H4 (cell line): Measurements from ENCODE around the gene SBK3. TPM values are rescaled to one million over a fixed set of nuclear protein-coding genes. Genes with fewer than 3 reads are reported as not detected.
A peak's percentile ranks its signal among the peaks of the same experiment; 100 is the strongest.
"Not testable (repeated sequence)": the region's sequence is repeated elsewhere in the genome, so short reads cannot be mapped to it uniquely, and the experiment has no call there.

ENCODE experiments used
- DNase-seq: peaks from one replicate; pipeline ENCODE4 v3.0.0-alpha.2; 2015; ENCODE audit warnings: low spot score
- total RNA-seq: library from RNA; depleted of rRNA; stranded (reverse); fragments of >200 nt; shearing (Covaris generic); gene quantifications from 2 replicates; pipeline ENCODE4 v1.2.3, GENCODE V29; 2014; rRNA removed

SBK3 gene, protein sequence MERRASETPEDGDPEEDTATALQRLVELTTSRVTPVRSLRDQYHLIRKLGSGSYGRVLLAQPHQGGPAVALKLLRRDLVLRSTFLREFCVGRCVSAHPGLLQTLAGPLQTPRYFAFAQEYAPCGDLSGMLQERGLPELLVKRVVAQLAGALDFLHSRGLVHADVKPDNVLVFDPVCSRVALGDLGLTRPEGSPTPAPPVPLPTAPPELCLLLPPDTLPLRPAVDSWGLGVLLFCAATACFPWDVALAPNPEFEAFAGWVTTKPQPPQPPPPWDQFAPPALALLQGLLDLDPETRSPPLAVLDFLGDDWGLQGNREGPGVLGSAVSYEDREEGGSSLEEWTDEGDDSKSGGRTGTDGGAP
- not detected in 2 replicates for total RNA-seq

DNA sequence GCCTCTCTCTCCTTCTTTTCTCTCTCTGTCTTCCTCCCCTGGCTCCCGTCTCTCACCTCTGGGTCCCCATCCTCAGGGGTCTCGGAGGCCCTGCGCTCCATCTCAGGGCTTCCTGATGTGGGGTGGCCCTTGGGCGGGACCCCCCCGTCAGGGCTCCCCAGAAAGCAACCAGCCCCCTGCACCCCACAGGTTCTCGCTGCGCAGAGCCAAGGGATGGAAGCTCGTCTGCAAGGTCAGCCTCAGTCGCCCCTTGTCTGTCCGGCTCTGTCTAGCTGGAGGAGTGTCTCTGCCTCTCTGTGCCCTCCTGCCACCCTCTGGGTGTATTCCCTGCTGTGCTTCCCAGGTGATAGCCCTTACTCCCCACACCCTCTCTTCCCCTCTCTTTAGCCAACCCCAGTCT is at the start of gene SBK3:
Gene SBK3, minus strand, starts transcription at position 101 of the 400 bp plus-strand sequence. Its CDS starts 0 bp downstream, at position 101.
- no peak for DNase-seq

DNA sequence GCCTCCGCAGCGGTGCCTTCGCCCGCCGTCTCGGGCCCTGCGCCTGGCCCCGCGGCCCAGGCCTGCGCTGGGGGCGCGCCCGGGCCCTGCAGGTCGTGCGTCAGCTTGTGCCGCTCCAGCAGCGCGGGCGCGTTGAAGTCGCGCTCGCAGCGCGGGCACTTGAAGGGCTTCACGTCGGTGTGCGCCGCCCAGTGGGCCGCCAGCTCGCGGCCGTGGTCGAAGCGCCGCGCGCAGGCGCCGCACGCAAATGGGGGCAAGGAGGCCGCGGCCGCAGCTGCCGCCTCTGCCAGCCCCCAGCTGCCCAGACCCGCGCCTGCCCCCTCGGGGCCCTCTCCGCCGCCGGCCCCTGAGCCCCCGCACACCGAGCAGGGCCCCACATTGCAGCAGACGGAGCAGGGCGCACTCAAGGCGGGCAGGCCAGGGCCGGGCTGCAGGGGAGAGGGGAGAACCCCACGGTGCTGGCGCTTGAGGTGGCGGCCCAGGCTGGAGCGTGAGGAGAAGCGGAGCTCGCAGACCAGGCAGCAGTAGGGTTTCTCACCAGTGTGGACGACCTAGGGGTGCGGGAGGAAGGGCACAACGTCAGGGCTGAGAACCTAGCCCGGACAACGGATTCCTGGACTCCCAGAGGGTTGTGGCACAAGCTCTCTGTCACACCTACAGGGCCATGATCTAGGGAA is 47.9 kb upstream of the SBK3 start:
- DNase-seq = no peak

DNA sequence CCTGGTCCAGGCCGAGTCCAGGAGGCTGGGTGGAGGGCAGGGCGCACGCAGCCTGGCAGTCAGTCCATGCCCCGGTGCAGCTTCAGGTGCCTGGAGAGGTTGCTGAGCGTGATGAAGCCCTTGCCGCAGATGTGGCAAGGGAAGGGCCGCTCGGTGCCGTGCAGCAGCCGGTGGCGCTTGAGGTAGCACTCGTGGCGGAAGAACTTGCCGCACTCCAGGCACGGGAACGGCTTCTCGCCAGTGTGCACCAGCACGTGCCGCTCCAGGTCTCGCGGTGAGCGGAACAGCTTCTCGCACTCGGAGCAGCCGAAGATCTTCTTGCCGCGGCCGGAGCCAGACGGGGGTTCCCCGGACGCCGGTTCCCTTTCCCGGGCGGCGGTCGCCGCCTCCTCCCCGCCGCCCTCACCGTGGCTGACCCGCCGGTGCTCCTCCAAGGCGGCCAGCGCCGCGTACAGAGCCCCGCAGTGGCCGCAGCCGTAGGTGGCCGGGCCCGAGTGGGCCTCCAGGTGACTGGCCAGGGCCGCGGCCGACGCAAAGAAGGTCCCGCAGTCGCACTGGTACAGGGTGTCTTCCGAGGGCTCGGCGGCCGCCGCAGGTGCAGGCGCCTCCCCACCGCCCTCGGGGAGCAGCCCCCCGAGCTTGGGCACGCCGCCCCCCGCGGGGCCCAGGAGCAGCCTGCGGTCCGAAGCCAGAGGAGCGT is 47.2 kb upstream of the SBK3 start:
- DNase-seq = no peak

DNA sequence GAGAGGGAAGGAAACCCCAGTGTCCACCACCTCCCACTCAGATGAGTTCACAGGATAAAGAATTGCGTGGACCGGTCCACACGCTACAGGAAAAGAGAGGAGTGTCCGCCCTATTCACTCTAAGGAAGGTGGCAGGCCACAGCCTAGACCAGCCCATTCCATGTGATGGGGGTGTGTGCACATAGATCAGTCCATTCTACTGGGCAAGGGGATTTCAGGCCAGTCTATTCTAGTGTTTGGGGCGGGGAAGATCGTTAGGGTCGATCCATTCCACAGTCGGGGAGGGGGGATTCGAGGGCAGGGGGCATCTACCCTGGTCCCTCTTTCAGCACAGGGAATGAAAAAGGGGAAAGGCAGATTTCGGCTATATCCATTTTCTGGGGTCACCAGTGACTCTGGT is 46.2 kb upstream of the SBK3 start:
- DNase-seq = no peak

DNA sequence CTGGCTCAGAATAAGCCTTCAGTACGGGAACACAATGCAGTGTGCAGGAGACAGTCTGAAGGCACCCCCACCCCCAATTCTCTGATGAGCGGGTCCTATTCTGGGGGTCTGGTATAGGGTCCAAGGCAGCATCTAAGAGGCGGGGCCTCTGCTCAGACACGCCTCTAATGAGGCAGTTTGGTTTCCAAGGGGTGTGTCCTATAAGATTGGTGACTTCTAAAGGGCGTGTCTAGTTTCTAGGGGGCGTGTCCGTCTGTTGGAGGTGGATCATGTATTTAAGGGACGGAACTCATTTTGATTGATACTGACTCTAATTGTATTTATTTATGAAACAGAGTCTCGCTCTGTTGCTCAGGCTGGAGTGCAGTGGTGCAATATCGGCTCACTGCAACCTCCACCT is 45.3 kb upstream of the SBK3 start:
- no peak for DNase-seq

DNA sequence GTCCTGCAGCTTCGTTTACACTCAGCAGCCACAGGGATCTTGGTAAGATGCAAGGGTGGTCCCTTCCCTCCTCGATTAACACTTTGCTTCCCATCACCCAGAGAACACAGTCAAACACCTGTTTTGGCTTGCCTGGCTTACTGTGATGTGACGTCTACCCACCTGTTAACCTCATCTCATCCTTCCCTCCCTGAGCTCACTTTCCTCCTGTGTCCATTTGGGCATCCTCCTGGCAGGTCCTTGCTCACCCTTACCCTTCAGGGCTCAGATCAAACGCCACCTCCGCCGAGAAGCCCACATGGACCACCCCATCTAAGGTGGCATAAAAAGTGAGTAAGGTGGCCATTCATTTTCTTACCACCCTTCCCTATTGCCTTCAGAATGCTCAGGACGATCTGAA is 44.8 kb upstream of the SBK3 start:
- DNase-seq = no peak

DNA sequence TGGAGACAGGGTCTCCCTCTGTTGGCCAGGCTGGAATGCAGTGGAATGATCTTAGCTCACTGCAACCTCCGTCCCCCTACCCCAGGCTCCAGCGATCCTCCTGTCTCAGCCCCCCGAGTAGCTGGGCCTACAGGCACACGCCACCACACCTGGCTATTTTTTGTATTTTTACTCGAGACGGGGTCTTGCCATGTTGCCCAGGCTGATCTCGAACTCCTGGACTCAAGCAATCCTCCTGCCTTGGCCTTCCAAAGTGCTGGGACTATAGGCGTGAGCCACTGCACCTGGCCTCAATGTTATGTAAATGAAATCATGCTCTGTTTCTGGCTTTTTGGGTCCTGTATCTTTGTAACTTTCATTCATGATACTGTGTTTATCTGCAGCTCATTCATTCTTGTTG is 43.4 kb upstream of the SBK3 start:
- DNase-seq = no peak

DNA sequence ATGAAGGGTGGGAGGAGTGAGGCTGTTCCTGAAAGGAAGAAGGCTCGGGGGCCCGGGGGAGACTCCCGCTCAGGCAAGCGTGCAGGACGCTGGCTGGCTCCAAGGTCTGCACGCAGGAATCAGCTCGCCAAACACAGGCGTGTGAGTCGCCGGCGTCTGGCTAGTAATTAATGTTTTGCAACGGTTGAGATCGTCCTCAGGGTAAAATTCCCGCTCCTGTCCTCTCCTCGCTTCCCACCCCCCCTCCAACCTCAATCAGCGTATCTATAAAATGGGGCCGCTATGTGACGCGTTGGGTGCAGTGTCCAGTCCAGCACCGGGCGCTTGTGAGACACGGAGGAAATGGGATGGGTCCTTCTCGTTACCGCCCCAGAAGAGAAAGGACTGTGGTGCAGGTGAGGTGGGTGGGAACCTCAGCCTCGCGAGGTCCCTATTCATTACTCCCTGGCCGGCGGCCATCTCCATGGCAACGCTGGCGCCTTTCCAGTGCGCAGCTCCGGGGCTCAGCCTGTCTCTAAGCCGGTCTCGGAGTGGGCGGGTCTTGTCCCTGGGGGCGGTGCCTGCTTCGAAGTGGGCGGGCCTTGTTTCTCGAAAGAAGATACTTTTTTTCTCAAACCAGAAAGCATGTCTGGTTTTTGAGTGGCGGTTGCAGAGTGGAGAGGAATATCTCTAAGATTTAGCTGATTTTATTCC is 41.8 kb upstream of the SBK3 start:
- DNase-seq = peak; percentile 95

DNA sequence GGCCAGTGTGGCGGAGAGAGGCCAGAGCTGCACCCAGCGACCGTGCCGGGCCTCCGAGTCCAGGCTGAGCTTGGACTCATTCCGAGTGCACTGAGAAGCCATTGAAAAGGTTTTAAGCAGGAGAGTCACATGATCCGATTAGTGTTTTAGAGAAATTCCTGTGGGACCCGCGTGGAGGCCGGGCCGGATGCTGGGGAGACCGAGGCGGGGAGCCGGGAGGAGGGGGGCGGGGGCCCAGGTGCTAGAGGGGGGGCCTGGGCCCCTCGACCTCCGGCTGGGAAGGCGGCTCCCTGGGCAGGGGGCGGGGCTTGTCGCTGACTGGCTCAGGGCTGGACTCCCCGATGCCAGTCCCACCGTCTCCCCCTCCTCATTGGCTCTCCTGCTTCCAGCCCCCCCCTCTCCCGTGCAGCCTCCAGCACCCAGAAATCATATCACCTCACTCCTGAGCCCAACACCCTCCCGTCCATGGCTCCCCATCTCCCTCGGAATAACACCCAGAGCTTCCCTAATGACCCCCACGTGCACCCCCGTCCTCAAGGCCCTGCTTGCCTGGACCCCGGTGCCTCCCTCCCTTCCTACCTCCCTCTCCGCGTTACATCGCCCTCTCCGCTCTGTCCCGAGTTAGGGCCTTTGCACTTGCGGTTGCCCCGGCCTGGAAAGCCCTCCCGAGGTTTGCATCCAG is 40.5 kb upstream of the SBK3 start:
- no peak for DNase-seq

DNA sequence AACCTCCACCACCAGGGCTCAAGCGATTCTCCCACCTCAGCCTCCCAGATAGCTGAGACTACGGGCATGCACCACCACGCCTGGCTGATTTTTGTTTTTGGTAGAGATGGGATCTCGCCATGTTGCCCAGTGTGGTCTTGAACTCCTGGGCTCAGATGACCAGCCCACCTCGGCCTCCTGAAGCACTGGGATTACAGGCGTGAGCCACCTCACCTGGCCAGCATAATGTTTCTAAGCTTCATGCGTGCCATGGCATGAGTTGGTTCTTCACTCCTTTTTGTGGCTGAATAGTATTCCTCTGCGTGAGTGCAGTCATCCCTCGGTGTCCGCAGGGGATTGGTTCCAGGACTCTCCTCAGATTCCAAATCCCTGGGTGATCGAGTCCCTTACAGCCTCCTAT is 39.5 kb upstream of the SBK3 start:
- no peak for DNase-seq

DNA sequence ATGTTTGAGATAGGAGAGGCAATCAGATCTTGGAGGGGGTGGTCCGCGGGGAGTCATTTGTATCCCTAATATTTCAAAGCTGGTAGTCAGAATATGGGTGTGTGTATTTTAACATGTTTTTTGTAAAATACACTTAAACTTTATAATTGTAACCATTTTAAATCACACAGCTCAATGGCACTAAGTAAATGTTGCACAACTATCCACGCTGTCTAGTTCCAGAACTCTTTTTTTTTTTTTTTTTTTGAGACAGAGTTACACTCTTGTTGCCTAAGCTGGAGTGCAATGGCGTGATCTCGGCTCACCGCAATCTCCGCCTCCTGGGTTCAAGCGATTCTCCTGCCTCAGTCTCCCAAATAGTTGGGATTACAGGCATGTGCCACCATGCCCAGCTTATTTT is 38.6 kb upstream of the SBK3 start:
- DNase-seq = not testable (repeated sequence)

DNA sequence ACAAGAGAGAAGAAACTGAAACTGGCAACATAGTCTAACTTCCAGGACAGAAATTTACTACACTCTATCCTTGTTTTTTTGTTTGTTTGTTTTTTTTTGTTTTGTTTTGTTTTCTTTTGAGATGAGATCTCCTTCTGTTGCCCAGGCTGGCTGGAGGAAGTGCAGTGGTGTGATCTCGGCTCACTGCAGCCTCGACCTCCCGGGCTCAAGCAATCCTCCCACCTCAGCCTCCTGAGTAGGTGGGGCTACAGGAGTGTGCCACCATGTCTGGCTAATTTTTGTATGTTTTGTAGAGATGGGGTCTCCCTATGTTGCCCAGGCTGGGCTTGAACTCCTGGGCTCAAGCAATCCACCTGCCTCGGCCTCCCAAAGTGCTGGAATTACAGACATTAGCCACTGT is 36.9 kb upstream of the SBK3 start:
- DNase-seq = not testable (repeated sequence)

DNA sequence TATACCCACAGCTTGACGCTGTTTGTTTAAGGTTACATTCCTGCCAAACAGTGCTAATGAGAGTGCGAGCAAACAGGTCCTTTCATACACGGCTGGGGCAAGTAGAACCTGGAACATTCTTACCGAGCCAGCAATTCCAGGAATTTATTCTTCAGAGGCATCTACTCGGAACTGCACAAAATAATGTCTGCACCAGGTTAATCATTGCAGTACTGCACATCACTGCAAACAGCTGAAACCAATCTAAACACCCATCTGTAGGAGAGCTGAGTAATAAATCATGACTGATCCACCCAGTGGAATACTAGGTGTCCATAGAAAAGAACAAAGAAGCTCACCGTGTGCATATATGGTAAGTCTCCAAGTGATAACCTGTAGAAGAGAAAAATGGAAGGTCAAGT is 36.5 kb upstream of the SBK3 start:
- no peak for DNase-seq

DNA sequence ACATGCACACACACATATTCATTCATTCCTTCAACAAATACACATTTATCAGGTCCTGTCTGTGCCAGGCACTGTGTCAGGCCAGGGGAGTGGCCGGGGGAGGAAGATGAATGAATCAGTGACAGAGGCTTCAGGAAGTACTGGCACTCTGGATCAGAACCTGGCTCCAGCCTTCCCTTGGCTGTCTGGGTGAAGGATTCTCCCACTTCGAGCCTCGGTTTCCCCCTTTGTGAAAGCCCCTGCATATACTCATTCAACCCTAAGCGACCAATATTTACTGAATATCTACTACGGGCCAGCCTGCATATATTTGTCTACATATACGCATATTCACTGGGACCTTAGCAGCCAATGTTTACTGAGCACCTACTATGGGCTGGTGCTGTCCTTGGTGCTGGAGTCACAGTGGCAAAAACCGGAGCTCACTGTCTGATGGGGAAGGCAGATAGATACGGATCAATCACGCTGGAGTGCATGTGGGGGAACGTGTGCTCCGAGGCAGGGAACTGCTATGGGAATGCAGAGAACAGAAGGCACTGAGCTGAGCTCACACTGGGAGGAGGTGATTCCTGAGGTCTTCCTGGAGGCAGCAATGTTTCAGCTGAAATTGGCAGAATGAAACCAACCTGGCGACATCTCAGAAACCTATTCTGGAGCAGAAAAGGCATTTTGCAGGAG is 35.9 kb upstream of the SBK3 start:
- no peak for DNase-seq

DNA sequence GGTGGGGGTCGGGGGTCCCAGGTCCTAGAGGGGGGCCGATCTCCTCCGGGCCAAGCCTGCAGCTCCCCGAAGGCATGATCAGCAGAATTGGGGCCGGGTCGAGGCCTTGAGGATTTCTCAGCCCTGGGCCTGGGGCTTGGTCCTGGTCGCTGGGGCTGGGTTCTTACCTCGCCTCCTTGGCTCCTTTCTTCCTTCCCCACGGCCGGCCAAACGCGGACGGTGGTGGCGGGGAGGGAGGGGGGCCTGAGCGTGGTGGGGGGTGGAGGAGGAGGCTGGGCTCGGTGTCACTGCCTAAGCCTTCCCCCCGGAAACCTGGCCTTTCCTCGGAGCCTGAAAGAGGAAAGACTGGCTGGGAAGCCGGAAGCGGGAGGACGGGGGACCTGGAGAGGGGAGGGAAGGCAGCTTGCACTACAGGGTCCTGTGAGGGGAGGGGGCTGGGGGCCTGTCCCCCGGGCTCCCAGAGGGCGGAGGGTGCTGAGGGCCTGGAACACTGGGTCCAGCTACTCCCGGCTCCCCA is 35.3 kb upstream of the SBK3 start, which contains the start of gene ZNF579:
Gene ZNF579, minus strand, starts transcription at position 221 of the 517 bp plus-strand sequence. CDS start 1,209 bp downstream, outside the sequence.
- peak; percentile 93 for DNase-seq

DNA sequence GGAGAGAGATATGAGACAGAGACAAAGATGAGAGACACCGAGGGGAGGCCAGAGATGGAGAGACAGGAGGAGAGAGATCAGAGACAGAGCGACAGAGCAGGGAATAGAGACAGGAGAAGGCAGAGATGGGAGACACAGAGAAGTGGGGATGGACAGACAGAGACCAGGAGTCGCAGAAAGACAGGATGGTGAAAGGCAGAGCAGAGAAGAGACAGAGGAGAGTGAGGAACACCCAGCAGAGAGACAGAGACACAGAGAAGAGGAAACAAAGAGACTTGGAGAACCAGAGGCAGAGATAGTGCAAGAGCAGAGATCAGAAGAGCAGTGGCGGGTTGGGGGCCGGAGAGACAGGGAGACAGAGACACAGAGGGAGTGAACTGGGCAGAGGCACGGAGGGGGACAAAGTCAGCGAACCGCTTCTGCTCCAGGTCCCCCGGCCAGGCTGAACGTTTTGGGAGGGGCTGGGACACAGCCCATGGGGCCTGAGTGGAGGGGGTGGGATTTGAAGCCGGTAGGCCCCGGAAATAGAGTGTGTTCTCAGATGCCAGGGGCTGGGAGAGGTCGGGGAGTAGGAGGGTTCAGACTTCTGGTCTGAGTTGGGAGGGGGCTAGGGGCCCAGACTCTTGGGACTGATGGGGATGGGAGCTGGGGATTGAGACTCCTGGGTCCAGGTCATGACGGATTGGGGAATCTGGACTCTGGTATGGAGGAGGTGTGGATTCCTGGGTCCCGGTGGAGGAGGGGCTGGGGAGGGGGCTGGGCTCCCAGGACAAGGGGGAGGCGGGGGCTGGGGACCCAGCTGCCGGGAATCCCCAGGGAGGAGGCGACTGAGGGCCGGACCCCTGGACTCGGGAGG is 34.7 kb upstream of the SBK3 start:
- DNase-seq = no peak

DNA sequence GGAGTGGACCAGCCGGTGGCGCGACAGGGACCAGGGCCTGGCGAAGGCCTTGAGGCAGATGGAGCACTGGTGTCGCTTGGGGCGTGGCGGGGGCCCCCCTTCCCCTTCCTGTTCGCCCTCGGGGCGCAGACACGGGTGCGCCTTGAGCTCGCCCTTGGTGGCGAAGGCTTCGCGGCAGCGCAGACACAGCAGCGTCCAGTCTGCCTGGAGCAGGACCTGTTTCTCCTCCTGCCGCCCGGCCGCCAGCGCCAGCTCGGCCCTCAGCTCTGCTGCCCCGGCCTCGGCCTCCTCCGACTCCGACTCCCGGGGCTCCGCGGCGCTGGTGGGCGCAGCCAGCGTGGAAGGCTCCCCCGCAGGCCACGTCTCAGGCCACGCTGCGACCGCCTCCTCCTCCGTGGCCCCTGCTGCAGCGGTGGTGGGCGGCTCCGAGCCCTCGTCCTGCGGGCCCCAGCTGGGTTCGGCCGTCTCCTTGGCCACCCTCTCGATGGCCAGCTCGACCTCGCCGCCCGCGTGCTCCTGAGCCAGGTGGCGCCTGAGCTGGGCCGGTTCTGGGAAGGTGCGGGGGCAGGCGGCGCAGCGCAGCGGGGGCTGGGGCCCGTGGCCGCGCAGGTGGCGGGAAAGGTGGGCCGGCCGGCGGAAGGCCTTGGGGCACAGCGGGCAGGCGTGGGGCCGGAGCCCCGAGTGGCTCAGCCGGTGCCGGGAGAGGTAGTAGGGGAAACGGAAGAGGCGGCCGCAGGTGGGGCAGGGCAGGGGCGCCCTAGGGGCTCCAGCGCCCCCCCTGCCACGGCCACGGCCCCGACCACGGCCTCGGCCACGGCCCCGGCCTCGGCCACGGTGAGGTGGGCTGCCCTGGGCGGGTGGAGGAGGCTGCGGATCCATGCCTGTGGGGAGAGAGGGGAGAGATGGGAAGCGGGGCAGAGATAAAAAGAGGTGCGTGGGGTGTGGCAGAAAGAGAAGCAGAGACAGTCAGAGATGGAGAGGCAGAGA is 33.7 kb upstream of the SBK3 start:
- DNase-seq = no peak

DNA sequence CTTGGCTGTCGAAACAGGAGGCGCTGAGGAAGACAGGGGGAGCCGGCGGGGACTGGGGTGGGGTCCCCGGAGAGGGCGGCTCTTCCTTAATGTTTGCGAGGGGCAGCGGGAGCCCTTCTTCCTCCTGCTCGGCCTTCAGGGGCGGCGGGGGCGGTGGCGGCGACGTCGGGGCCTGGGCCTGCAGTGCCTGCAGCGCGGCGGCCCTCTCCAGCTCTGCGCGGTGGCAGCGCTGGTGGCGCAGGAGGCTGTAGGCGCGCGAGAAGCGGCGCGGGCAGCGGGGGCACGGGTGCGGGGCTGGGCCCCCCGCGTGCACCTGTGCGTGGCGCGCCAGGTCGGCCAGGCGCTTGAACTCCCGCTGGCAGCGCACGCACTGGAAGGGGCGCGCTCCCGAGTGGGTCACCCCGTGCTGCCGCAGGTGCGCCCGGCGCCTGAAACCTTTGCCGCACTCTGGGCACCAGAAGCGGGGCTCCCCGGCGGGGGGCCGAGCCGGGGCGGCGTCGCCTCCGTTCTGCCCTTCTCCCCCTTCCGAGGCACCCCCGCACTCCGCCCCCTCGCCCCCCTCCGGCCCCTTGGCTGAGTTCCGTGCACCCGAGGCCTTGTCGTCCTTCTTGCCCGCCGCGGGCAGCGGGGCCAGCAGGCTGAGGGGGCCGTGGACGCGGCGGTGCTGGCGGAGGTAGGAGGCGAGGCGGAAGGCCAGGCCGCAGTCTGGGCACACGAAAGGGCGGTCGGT is 32.9 kb upstream of the SBK3 start:
- no peak for DNase-seq
